AG08396 (cell line): ENCODE measurements around the gene DCHS2.

Source experiments
- DNase-seq: peaks from one replicate; pipeline ENCODE4 v3.0.0; 2012; ENCODE audit warnings: low spot score, mixed read lengths

The DCHS2 gene

DNA sequence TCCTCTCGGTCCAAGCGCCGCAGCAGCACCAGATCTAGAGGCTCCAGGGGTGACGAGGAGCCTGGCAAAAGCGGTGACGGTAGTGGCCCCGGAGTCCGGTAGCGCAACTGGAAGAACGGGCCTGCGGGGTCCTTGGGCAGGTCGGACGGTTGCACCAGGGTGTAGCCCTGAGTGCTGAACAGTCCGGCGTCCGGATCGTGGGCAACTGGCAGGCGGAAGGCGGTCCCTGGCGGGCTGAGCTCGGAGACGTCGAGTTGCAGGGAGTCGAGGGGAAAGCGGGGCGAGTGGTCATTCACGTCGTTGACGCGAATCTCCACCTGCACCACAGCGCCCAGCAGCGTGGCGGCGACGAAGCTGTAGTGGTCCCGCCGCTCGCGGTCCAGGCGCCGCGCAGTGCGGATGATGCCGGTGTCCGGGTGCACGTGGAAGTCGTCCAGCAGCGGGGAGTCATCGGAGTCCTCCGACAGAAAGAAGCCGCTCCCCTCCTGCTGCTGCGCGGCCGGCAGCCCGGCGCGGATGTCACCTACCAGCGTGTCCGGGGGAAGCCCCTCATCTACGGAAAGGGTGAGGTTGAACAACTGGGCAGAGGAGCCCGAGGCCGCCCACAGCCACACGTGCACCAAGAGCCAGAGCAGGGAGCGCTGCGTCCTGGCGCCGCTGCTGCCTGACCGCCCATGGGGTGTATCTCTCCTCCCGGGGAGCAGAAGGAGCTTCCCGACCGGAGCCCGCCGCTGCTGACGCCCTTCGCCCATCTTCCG, 837 bp downstream of the DCHS2 start:
- DNase-seq = no peak

- DNase-seq = no peak
Measured at GRCh38 chr4:154490234-154490582, 1.4 kb downstream of the DCHS2 start.

GRCh38 chr4:154489558-154490233, 1.9 kb downstream of the DCHS2 start:
- DNase-seq = no peak

- DNase-seq = no peak
Measured at GRCh38 chr4:154487145-154487544, 4.5 kb downstream of the DCHS2 start.

DNA sequence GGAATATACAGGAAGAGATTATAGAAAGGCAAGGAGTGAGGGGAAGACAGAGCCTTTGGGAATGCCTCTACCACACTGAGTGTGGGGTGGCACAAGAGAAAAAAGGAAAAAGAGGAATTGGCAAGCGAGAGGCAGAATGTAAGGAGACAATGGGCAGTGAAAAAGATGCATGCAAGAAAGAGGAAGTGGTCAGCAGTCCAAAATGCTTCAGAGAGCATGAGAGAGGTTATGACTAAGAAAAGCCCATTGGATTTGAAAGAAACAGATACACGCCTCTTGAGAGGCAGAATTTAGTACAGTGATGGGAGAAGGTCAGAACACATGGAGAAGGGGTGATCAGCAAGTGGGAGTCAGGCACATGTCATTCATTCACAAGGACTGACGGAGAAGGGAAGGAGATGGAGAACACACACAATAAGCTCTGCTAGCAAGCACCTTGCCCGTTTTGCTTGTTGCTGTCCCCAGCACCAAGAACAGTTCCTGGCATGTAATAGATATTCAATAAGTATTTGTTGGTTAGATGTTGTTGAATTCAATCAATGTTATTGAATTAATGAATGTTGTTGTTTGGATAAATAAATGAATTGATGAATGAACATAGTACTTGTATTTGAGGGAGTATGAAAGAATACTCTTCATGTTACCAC, 6.3 kb downstream of the DCHS2 start:
- DNase-seq = no peak

DNA sequence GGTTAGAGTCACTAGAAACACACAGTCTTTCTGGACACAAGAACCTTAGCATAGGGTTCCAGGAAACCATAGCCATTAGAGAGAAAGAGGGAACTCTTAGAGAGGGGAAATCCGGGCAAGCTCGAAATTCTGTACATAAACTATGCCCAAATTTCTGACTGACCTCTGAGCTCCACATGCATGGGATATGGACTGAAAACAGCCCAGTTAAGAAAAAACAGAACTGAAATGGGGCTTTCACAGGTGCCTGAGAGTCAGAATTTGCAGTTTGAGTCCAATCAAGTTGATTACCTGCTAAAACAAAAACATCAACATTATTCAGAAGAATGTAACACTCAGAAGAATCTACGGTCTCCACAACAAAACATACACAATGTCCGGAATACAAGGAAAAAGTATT, 13.1 kb downstream of the DCHS2 start:
- no peak for DNase-seq

DNA sequence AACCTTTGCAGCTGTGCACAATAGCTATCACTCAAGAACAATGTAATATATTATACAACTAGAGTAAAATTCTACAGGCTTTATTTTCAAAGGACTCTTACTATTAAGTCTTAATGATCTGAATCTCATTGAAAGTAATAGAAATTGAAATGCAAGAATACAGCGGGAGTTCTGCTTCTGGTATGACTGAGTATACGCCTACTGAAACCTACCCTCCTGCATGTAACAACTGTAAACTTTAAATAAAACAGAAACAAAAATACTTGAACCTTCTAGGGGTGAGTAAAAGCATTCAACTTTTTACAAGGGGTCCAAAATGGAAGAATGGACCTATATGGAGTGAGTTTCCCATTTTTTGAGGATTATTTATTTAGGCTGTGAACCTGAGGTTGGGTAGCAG, 13.5 kb downstream of the DCHS2 start:
- no peak for DNase-seq

DNA sequence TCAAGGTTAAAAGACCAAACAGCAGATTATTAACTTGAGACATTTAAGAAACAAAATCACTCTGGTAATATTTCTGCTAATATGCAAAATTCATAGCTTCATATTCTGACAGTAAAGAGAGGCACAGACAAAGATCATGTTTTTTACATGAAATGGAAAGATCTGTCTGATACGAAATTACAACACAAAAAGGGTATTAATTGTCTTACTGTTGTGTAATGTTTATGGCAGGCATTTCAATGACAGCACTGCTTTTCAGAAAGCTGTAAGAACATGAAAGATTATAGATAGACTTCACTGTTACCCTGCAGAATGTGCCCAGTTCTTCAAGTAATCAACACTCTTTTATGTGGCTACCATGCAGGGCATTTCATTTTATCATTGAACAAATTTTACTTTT, 15.4 kb downstream of the DCHS2 start:
- no peak for DNase-seq

DNA sequence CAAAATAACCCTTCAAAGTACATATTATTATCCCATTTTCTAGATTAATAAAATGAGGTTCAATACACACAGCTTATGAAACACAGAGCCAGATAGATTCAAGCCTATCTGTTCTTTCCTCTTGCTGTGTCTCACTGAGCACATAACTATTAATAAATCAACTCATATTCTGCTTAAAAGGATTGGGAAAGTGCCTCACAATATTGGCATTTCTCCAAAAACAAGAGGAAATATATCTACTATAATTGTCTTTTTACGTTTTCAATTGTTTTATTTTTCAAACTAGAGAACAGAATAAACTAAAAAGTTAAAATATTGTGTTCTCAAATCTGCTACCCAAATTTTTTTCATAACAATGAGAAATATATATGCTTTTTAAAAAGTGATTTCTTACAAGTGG, 15.8 kb downstream of the DCHS2 start:
- DNase-seq = no peak

DNA sequence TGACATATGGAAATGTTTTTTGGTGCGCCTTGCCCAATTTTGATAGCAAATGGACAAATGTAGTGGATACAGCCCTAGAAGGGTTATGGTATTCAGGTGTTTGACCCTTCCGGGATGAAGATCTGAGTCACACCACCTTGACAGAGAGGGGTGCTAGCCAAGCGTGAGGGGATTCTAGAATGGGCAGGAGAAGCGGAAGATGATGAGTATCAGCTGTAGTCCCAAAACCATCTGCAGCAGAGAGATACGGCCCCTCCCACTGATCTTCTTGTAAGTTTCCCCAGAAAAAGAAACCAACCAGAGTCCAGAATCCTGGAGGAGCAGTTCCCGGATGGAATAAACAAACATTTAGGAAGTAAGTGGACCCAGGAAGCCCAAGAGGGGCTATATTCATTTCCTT, 18.1 kb downstream of the DCHS2 start:
- no peak for DNase-seq

GRCh38 chr4:154472858-154473257, 18.7 kb downstream of the DCHS2 start:
- no peak for DNase-seq

GRCh38 chr4:154471526-154472331, 19.9 kb downstream of the DCHS2 start:
- no peak for DNase-seq

- DNase-seq = no peak
Measured at GRCh38 chr4:154471032-154471431, 20.6 kb downstream of the DCHS2 start.

DNA sequence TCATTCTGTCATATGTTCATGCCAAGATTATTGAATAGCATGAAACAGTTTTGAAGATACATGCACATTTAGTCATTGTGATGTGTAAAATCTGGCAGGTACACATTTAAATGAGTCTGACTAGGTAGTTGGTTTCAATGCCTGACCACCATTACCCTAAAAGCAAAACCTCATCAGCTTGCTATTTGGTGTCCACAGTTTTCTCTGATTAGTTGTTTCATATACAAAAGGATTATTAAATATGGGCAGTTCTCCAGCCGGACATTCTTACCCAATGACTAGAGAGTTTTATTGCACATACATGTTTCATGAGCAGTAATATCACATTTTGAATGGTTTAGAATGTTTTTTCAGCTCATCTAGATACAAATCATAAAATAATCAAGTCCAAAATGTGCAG, 23.7 kb downstream of the DCHS2 start:
- DNase-seq = no peak

DNA sequence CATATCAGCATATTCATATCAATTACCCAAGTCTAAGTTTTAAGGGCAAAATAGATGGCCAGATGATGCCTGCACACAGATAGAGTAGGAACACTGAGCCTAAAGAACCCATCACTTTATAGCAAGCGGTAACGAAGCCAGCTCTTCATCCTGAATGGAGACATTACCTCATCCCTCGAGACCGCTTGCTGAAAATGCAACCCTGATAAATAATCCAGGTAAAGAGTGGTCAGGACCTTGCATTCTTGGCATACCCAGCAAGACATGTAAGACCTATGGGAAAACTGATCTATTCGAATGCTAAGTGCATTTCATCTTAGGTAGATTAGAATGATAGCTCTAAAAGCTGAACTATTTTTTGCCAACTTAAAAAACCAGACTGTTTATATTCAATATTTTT, 25.3 kb downstream of the DCHS2 start:
- no peak for DNase-seq

DNA sequence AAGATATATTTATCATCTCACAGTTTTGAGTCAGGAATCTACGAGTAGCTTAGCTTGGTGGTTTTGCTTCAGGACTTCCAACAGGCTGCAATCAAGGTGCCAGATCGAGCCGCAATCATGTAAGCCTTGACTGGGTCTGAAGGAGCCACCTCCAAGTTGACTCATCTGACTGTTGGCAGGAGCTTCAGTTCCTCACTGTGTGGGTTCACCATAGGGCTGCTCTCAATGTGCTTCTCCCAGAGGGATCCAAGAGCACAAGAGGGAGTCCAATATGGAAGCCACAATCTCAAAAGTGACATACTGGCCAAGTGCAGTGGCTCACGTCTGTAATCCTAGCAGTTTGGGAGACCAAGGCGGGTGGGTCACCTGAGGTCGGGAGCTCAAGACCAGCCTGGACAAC, 26.5 kb downstream of the DCHS2 start:
- no peak for DNase-seq

DNA sequence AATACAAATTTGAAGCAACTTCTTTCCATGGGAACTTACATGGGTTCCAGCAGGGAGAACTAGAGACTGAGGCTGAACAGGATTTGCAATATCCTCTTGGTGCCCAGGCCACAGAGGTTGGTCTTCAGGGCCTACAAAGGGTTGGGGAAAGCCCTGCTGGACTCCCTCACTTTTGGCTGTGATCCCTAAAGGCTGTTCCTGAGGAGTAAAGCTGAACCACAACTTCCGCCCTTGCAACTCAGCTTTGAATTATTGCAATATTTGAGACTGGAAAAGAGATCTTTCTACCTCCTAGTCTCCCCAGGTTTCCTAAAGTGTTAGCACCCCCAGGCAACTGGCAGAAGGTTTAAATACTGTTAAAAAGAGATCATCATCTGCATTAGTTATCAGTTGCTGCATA, 26.9 kb downstream of the DCHS2 start:
- no peak for DNase-seq

DNA sequence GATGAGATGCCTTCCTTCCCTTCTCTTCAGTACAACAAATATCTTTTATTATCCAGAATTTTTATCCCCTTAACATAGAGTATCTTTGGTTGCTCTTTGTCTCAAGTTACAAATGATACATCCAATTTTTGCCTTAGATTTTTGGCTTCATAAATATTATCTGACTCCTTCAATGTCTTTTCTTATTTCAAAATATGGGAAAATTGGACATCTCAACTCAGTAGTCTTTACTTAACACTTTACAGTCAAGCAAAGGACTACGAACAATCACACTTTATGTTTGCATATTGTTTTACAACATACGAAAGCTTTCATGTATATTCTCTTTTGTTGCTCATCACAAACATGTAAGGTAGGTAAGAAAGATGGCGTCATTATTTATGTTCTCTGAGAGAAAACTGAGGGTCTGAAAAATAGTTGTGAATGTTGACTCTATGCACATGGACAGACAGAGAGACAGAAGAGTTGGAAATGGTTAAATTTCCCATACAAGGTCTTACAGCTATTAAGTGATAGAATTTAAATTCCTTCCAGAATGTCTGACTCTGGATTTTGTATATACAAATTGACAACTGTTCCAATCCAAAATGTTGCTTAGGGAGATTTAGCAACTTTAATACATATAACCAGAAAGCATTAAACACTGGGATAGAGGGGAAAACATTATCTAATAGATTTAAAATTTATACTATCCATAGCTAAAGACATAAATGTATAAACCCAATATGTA, 29.4 kb downstream of the DCHS2 start:
- no peak for DNase-seq

- DNase-seq = no peak
Measured at GRCh38 chr4:154457471-154457870, 34.1 kb downstream of the DCHS2 start.

DNA sequence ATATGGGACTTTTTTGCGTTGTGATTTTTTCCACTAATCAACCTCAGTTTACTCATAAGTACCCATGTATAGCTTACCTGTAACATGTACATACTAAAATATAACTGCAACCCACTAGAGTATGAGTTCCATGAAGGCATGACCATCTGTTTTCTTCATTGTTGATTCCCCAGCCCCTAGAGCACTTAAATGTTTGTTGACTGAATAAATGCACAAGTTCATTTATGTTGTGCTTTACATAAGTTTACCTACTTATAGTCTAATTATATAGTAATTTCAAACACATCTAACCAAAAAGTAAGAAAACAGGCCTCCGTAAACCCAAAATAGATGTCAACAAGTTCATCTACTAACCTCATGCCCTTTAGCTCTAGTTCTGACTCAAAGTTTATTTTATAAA, 34.7 kb downstream of the DCHS2 start:
- DNase-seq = no peak

DNA sequence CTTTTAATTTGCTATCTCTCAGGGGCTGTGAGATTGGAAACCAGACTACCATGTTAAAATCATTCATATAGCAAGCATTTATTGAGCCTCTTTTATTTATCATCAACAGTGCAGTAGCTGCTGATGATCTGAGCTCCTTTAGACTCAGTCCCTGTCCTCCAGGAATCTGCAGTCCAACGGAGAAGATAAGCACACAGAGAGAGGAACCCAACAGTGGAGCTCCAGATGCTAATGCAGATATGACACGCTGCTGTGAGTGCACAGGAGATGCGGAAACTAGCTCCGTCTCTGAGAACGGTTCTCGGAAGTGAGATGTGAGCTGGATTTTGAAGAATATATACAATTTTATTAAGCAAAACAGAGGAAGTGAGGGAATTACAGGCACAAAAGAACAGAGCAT, 35.4 kb downstream of the DCHS2 start:
- no peak for DNase-seq

- no peak for DNase-seq
Measured at GRCh38 chr4:154455111-154455510, 36.5 kb downstream of the DCHS2 start.
